Brain microvascular endothelial cell (primary cell): ENCODE results near the gene UGGT1.

Experiments used
- DNase-seq: peaks from one replicate; pipeline ENCODE4 v3.0.0-alpha.2; 2020
- H3K27ac ChIP-seq: fragments of 250-450 bp; sonication (Bioruptor Pico); 2 replicates; pipeline ENCODE4 v1.5.1; 2020; ENCODE audit warnings: mild to moderate bottlenecking, moderate library complexity
- H3K27me3 ChIP-seq: fragments of 250-450 bp; sonication (Bioruptor Pico); replicated peaks from 2 replicates; pipeline ENCODE4 v1.5.1; 2020; ENCODE audit warnings: mild to moderate bottlenecking
- H3K36me3 ChIP-seq: fragments of 250-450 bp; sonication (Bioruptor Pico); replicated peaks from 2 replicates; pipeline ENCODE4 v1.5.1; 2020; ENCODE audit warnings: mild to moderate bottlenecking
- H3K4me3 ChIP-seq: 2 replicates; pipeline ENCODE4 v1.5.1; 2011; ENCODE audit warnings: low read depth, mild to moderate bottlenecking, control low read depth, low read length, moderate library complexity
- CTCF ChIP-seq: IDR thresholded peaks from 2 replicates; pipeline ENCODE4 v1.5.1; 2011; ENCODE audit warnings: low read depth, mild to moderate bottlenecking, moderate library complexity, low read length, control low read depth, inconsistent platforms; ENCODE audit errors: missing control alignments
- in situ Hi-C: cut with HindIII; loops from 2 replicates; pipeline ENCODE4 v1.10.0; 2017; ENCODE audit warnings: low sequenced_read_pairs, low pct_ligation_motif_present

Gene UGGT1

GRCh38 chr2:128185576-128185975, 94.6 kb downstream of the UGGT1 start:
- Histone ChIP-seq H3K27ac (no peak overlapping the region), H3K36me3 (peaks cover 24% of the 10 kb centered on the region), H3K4me3 (no peak overlapping the region), H3K27me3 (no peaks in the 10 kb centered on the region)
- in situ Hi-C loops: no loop called here
- DNase-seq: no peak
- no peak for TF ChIP-seq CTCF

GRCh38 chr2:128187032-128187654, 96.1 kb downstream of the UGGT1 start:
- peak; percentile 43 for DNase-seq
- no peak for TF ChIP-seq CTCF
- H3K27ac ChIP-seq: peak overlapping the region; percentile 74
- no peaks in the 10 kb centered on the region for H3K27me3 ChIP-seq
- H3K4me3 ChIP-seq: no peak overlapping the region
- in situ Hi-C loops: no loop called here
- H3K36me3 ChIP-seq: peaks cover 26% of the 10 kb centered on the region

- H3K27me3 ChIP-seq: no peaks in the 10 kb centered on the region
- in situ Hi-C loops: no loop called here
- no peak for TF ChIP-seq CTCF
- no peak for DNase-seq
- no peak overlapping the region for H3K27ac ChIP-seq
- H3K4me3 ChIP-seq: no peak overlapping the region
- peaks cover 6% of the 10 kb centered on the region for H3K36me3 ChIP-seq
Observed at GRCh38 chr2:128195435-128195984, 104.5 kb downstream of the UGGT1 start.

GRCh38 chr2:128196026-128196425, 105.0 kb downstream of the UGGT1 start:
- in situ Hi-C loops: no loop called here
- no peak for TF ChIP-seq CTCF
- no peaks in the 10 kb centered on the region for H3K27me3 ChIP-seq
- peaks cover 2% of the 10 kb centered on the region for H3K36me3 ChIP-seq
- no peak for DNase-seq
- no peak overlapping the region for H3K27ac ChIP-seq
- no peak overlapping the region for H3K4me3 ChIP-seq

- no peaks in the 10 kb centered on the region for H3K27me3 ChIP-seq
- DNase-seq: peak; percentile 33
- TF ChIP-seq CTCF: no peak
- H3K36me3 ChIP-seq: peaks cover 2% of the 10 kb centered on the region
- H3K4me3 ChIP-seq: no peak overlapping the region
- in situ Hi-C loops: no loop called here
- no peak overlapping the region for H3K27ac ChIP-seq
Observed at GRCh38 chr2:128196471-128196931, 105.5 kb downstream of the UGGT1 start.

- no peak for TF ChIP-seq CTCF
- Histone ChIP-seq H3K27ac (no peak overlapping the region), H3K4me3 (no peak overlapping the region), H3K36me3 (no peaks in the 10 kb centered on the region), H3K27me3 (no peaks in the 10 kb centered on the region)
- no peak for DNase-seq
- in situ Hi-C loops: no loop called here
Observed at GRCh38 chr2:128197059-128197458, 106.1 kb downstream of the UGGT1 start.
